CD14-positive monocyte (primary cell): ENCODE data around the gene CDC45. TPM values are rescaled to one million over a fixed set of nuclear protein-coding genes. Genes with fewer than 3 reads are reported as not detected.

ENCODE experiments used
- DNase-seq, 3 donors: peaks; one replicate each; pipeline ENCODE4 v3.0.0-alpha.2; 2011 to 2022
- H2AFZ ChIP-seq: 2 replicates; pipeline ENCODE4 v1.6.0; 2012; ENCODE audit warnings: mild to moderate bottlenecking, low read depth, low read length, inconsistent platforms; ENCODE audit not compliant: insufficient read depth, poor library complexity, severe bottlenecking
- H3K27ac ChIP-seq, 2 donors: 1 replicate in 1 of 2; 2 replicates in 1 of 2; pipeline ENCODE4 v1.5.1; 2012 to 2013; ENCODE audit warnings: low read length in 2 of 2, control low read depth in 1 of 2, inconsistent platforms in 1 of 2, low read depth in 1 of 2, mild to moderate bottlenecking in 1 of 2
- H3K27me3 ChIP-seq, 2 donors: one replicate each; pipeline versions ENCODE4 v1.6.0 to v1.6.1; 2011 to 2013; ENCODE audit warnings: low read length in 2 of 2; ENCODE audit not compliant: control insufficient read depth in 2 of 2, insufficient read depth in 2 of 2
- H3K36me3 ChIP-seq, 2 donors: replicated peaks in 1 of 2; 1 replicate in 1 of 2; 2 replicates in 1 of 2; pipeline versions ENCODE4 v1.5.1 to v1.6.1; 2012 to 2013; ENCODE audit warnings: low read length in 2 of 2, control low read depth in 1 of 2, inconsistent platforms in 1 of 2, mild to moderate bottlenecking in 1 of 2; ENCODE audit not compliant: insufficient read depth in 2 of 2, control insufficient read depth in 1 of 2
- H3K4me1 ChIP-seq, 2 donors: 1 replicate in 1 of 2; 2 replicates in 1 of 2; pipeline versions ENCODE4 v1.5.1 to v1.6.1; 2012 to 2013; ENCODE audit warnings: low read length in 2 of 2, control low read depth in 1 of 2, inconsistent platforms in 1 of 2, mild to moderate bottlenecking in 1 of 2, moderate library complexity in 1 of 2; ENCODE audit not compliant: insufficient read depth in 2 of 2, control insufficient read depth in 1 of 2
- H3K4me2 ChIP-seq: replicated peaks from 2 replicates; pipeline ENCODE3; 2012; ENCODE audit warnings: low read length, moderate library complexity, mild to moderate bottlenecking; ENCODE audit not compliant: poor library complexity, severe bottlenecking; ENCODE audit errors: extremely low read depth
- H3K4me3 ChIP-seq, 3 experiments: fragments of 200-600 bp in 1 of 3; sonication (generic) in 1 of 3; replicated peaks in 1 of 3; 1 replicate in 2 of 3; 2 replicates in 1 of 3; pipeline ENCODE4 v1.5.1; 2011 to 2013; ENCODE audit warnings: low read length in 3 of 3, mild to moderate bottlenecking in 3 of 3, control low read depth in 2 of 3, low read depth in 2 of 3, inconsistent platforms in 1 of 3, moderate library complexity in 1 of 3
- H3K79me2 ChIP-seq: 2 replicates; pipeline ENCODE4 v1.6.0; 2012; ENCODE audit warnings: mild to moderate bottlenecking, control low read depth, inconsistent platforms, low read length, moderate library complexity; ENCODE audit not compliant: insufficient read depth
- H3K9ac ChIP-seq: 2 replicates; pipeline ENCODE4 v1.6.0; 2017; ENCODE audit warnings: low read length, mild to moderate bottlenecking; ENCODE audit not compliant: insufficient read depth, poor library complexity, severe bottlenecking
- H3K9me3 ChIP-seq, 2 donors: replicated peaks in 1 of 2; 1 replicate in 1 of 2; 2 replicates in 1 of 2; pipeline versions ENCODE4 v1.5.1 to v1.6.1; 2012 to 2013; ENCODE audit warnings: low read length in 2 of 2, control low read depth in 1 of 2; ENCODE audit not compliant: control insufficient read depth in 1 of 2, insufficient read depth in 1 of 2
- H4K20me1 ChIP-seq: 2 replicates; pipeline ENCODE4 v1.6.0; 2012; ENCODE audit warnings: mild to moderate bottlenecking, low read length, control low read depth, moderate library complexity; ENCODE audit not compliant: insufficient read depth
- H3K27ac Mint-ChIP-seq, 7 donors: one replicate each; pipeline ENCODE4 v1.8.0; 2020; ENCODE audit warnings: mild to moderate bottlenecking in 7 of 7, mixed read lengths in 7 of 7, moderate library complexity in 6 of 7, inconsistent platforms in 2 of 7
- H3K27me3 Mint-ChIP-seq, 3 donors: one replicate each; pipeline ENCODE4 v1.8.0; 2021 to 2022; ENCODE audit warnings: low read depth in 3 of 3, mild to moderate bottlenecking in 3 of 3, mixed read lengths in 3 of 3, moderate library complexity in 3 of 3, inconsistent platforms in 1 of 3
- H3K36me3 Mint-ChIP-seq, 2 donors: one replicate each; pipeline ENCODE4 v1.8.0; 2020; ENCODE audit warnings: mixed read lengths in 2 of 2, inconsistent platforms in 1 of 2, mild to moderate bottlenecking in 1 of 2
- H3K4me1 Mint-ChIP-seq: one replicate; pipeline ENCODE4 v1.8.0; 2020; ENCODE audit warnings: mild to moderate bottlenecking, mixed read lengths
- H3K4me3 Mint-ChIP-seq, 2 donors: one replicate each; pipeline ENCODE4 v1.8.0; 2020; ENCODE audit warnings: mild to moderate bottlenecking in 2 of 2, mixed read lengths in 2 of 2, moderate library complexity in 1 of 2
- H3K9me3 Mint-ChIP-seq, 7 donors: one replicate each; pipeline ENCODE4 v1.8.0; 2020 to 2022; ENCODE audit warnings: mixed read lengths in 7 of 7, mild to moderate bottlenecking in 6 of 7, moderate library complexity in 6 of 7, inconsistent platforms in 2 of 7
- CTCF ChIP-seq: fragments of 200-600 bp; IDR thresholded peaks from one replicate; pipeline ENCODE4 v1.8.0; 2022; ENCODE audit warnings: antibody characterized with exemption, mild to moderate bottlenecking
- WGBS: methylation state at CpG from one replicate; pipeline ENCODE4 v1.1.5; 2013; ENCODE audit warnings: missing lambda C conversion rate; ENCODE audit not compliant: insufficient coverage; 5-methylcytosine and 5-hydroxymethylcytosine counted together
- intact Hi-C, 2 donors: fragments of 100-400 bp; cut with micrococcal nuclease; formaldehyde crosslinking; loops; one replicate each; pipeline versions ENCODE4 v1.15.0 to v1.15.1; 2023
- polyA plus RNA-seq, 3 donors: library from polyadenylated mRNA; depleted of rRNA in 1 of 3; unstranded in 2 of 3; stranded (reverse) in 1 of 3; fragments of 300-500 nt in 2 of 3; fragments of >200 nt in 1 of 3; fragmentation: Illumina TruSeq in 2 of 3; gene quantifications; 1 replicate in 2 of 3; 2 replicates in 1 of 3; pipeline ENCODE4 v1.2.3, GENCODE V29; 2012 to 2021

Gene CDC45
- polyA plus RNA-seq, 3 donors = 0.04 TPM; not detected in 2

DNA sequence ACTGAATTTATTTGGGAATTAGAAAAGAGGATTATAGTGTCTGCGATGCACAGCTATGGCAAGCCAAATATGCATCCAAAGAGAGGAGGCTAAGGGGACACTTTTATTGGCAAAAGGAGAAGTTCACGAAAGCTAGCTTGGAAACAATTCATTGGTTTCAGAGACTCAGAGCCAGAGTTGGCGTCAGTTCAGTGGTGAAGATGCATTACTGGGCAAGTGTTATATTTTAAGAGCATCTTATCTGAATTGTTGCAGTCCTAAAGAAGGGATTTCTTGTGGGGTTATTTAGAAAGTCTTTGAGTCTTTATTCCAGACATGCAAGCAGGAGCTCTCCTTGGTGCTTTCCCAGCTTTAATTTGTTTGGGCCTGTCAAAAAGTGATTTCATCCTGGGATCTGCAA lies 29.5 kb downstream of the CDC45 start:
- no peak overlapping the region for H3K4me2 ChIP-seq
- H3K9me3 ChIP-seq = no peaks in the 10 kb centered on the region
- no peak overlapping the region for H2AFZ ChIP-seq
- no peaks in the 10 kb centered on the region for H3K27me3 Mint-ChIP-seq
- H3K27ac ChIP-seq = no peak overlapping the region
- H3K36me3 Mint-ChIP-seq = peaks cover 48 to 70% of the 10 kb centered on the region in 2 donors
- H3K79me2 ChIP-seq = no peaks in the 10 kb centered on the region
- no peaks in the 10 kb centered on the region for H3K4me1 ChIP-seq
- H3K27me3 ChIP-seq = no peaks in the 10 kb centered on the region
- 75% methylated on average over 3 of the region's 3 CpGs for WGBS
- intact Hi-C loops = no loop called here
- H3K4me3 Mint-ChIP-seq = no peak overlapping the region
- H3K9me3 Mint-ChIP-seq = peaks cover 0 to 4% (median 0%) of the 10 kb centered on the region in 7 donors
- no peak for TF ChIP-seq CTCF
- H3K36me3 ChIP-seq = peaks cover 4 to 62% of the 10 kb centered on the region in 2 donors
- H3K4me3 ChIP-seq = no peak overlapping the region
- no peak overlapping the region for H3K27ac Mint-ChIP-seq
- DNase-seq = no peak
- no peak overlapping the region for H3K9ac ChIP-seq
- H3K4me1 Mint-ChIP-seq = no peaks in the 10 kb centered on the region
- no peaks in the 10 kb centered on the region for H4K20me1 ChIP-seq

GRCh38 chr22:19509923-19510322 lies 30.2 kb downstream of the CDC45 start:
- Mint-ChIP-seq H3K9me3 (peaks cover 0 to 4% (median 0%) of the 10 kb centered on the region in 7 donors), H3K4me3 (no peak overlapping the region), H3K27ac (peak overlapping the region in 1 of 7 donors; percentile 16), H3K27me3 (no peaks in the 10 kb centered on the region), H3K36me3 (peaks cover 52 to 74% of the 10 kb centered on the region in 2 donors), H3K4me1 (no peaks in the 10 kb centered on the region)
- Histone ChIP-seq H3K4me2 (no peak overlapping the region), H2AFZ (no peak overlapping the region), H3K79me2 (no peaks in the 10 kb centered on the region), H3K27me3 (no peaks in the 10 kb centered on the region), H3K4me3 (no peak overlapping the region), H3K4me1 (no peaks in the 10 kb centered on the region), H3K9me3 (no peaks in the 10 kb centered on the region), H3K36me3 (peaks cover 7 to 68% of the 10 kb centered on the region in 2 donors), H4K20me1 (no peaks in the 10 kb centered on the region), H3K27ac (no peak overlapping the region), H3K9ac (no peak overlapping the region)
- WGBS = no CpG with 5 or more reads among the region's 2 CpGs
- TF ChIP-seq CTCF = no peak
- intact Hi-C loops = no loop called here
- DNase-seq = no peak
